MCF 10A (cell line): ENCODE results near the gene ERP44. TPM values are rescaled to one million over a fixed set of nuclear protein-coding genes. Genes with fewer than 3 reads are reported as not detected.

Experiments used
- BruUV-seq: library from RNA; stranded (reverse); fragments of 400-500 nt; replicated peaks from 2 replicates; lab custom pipeline; 2021; lab: Mats Ljungman, UMichigan
- CTCF ChIA-PET: fragments of 300-600 bp; sonication (Branson Sonifier 250); formaldehyde crosslinking; extraction: SDS; loops from one replicate; lab custom pipeline; 2021; ENCODE audit warnings: antibody characterized with exemption, inconsistent platforms; lab: Yijun Ruan, JAX
- POLR2A ChIA-PET: fragments of 300-600, 350-650 bp; sonication (Branson Sonifier 250); formaldehyde crosslinking; extraction: SDS; loops from one replicate; lab custom pipeline; 2020; ENCODE audit warnings: antibody characterized with exemption, inconsistent platforms; lab: Yijun Ruan, JAX
- DNase-seq: peaks from one replicate; pipeline ENCODE4 v3.0.0-alpha.2; 2018; ENCODE audit not compliant: unreplicated experiment
- H3K27ac Mint-ChIP-seq: one replicate; pipeline ENCODE4 v1.8.0; 2022; ENCODE audit warnings: mild to moderate bottlenecking, low read depth, mixed read lengths; ENCODE audit not compliant: unreplicated experiment
- H3K27me3 Mint-ChIP-seq: one replicate; pipeline ENCODE4 v1.8.0; 2022; ENCODE audit warnings: mixed read lengths; ENCODE audit not compliant: insufficient read depth, unreplicated experiment
- H3K36me3 Mint-ChIP-seq: one replicate; pipeline ENCODE4 v1.8.0; 2022; ENCODE audit warnings: mild to moderate bottlenecking, moderate library complexity, mixed read lengths; ENCODE audit not compliant: insufficient read depth, unreplicated experiment
- H3K4me1 Mint-ChIP-seq: one replicate; pipeline ENCODE4 v1.8.0; 2022; ENCODE audit warnings: mixed read lengths; ENCODE audit not compliant: insufficient read depth, unreplicated experiment
- H3K4me3 Mint-ChIP-seq: one replicate; pipeline ENCODE4 v1.8.0; 2022; ENCODE audit warnings: mild to moderate bottlenecking, moderate library complexity, mixed read lengths; ENCODE audit not compliant: unreplicated experiment
- H3K9me3 Mint-ChIP-seq: one replicate; pipeline ENCODE4 v1.8.0; 2022; ENCODE audit warnings: mixed read lengths; ENCODE audit not compliant: unreplicated experiment
- intact Hi-C: fragments of 100-400 bp; cut with micrococcal nuclease; formaldehyde crosslinking; loops from 2 replicates; pipeline ENCODE4 v1.14.1; 2022
- total RNA-seq: library from RNA; stranded (reverse); gene quantifications from 2 replicates; pipeline ENCODE4 v1.2.3, GENCODE V29; 2022
- TF ChIP-seq, protein P1 (sequence below): fragments of 200-600 bp; IDR thresholded peaks from one replicate; pipeline ENCODE4 v1.8.0; 2022; ENCODE audit warnings: antibody characterized with exemption, mild to moderate bottlenecking; ENCODE audit not compliant: unreplicated experiment

ERP44 gene
- total RNA-seq, 1 experiment from 2014 or later: 26.3 TPM

GRCh38 chr9:100020121-100020795, 78.5 kb downstream of the ERP44 start:
- H3K9me3 Mint-ChIP-seq: no peaks in the 10 kb centered on the region
- ChIA-PET CTCF (interaction anchor here (0.6 kb wide), 1 partner anchor 111 kb away, joined by 3 read pairs; no protein-coding TSS in a partner anchor), POLR2A (no interaction called here)
- H3K27me3 Mint-ChIP-seq: no peaks in the 10 kb centered on the region
- H3K27ac Mint-ChIP-seq: no peak overlapping the region
- intact Hi-C loops: loop anchor here (10.0 kb wide), 1 partner anchor 835 kb away; no protein-coding TSS in a partner anchor
- no peaks in the 10 kb centered on the region for H3K4me1 Mint-ChIP-seq
- H3K36me3 Mint-ChIP-seq: peaks cover 27% of the 10 kb centered on the region
- BruUV-seq: no TSS peak
- DNase-seq: no peak
- TF ChIP-seq, protein P1, sequence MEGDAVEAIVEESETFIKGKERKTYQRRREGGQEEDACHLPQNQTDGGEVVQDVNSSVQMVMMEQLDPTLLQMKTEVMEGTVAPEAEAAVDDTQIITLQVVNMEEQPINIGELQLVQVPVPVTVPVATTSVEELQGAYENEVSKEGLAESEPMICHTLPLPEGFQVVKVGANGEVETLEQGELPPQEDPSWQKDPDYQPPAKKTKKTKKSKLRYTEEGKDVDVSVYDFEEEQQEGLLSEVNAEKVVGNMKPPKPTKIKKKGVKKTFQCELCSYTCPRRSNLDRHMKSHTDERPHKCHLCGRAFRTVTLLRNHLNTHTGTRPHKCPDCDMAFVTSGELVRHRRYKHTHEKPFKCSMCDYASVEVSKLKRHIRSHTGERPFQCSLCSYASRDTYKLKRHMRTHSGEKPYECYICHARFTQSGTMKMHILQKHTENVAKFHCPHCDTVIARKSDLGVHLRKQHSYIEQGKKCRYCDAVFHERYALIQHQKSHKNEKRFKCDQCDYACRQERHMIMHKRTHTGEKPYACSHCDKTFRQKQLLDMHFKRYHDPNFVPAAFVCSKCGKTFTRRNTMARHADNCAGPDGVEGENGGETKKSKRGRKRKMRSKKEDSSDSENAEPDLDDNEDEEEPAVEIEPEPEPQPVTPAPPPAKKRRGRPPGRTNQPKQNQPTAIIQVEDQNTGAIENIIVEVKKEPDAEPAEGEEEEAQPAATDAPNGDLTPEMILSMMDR: no peak
- no peak overlapping the region for H3K4me3 Mint-ChIP-seq

GRCh38 chr9:100019541-100019940, 79.3 kb downstream of the ERP44 start:
- H3K36me3 Mint-ChIP-seq: peaks cover 27% of the 10 kb centered on the region
- H3K27me3 Mint-ChIP-seq: no peaks in the 10 kb centered on the region
- POLR2A ChIA-PET: no interaction called here
- DNase-seq: no peak
- H3K4me1 Mint-ChIP-seq: no peaks in the 10 kb centered on the region
- BruUV-seq: no TSS peak
- TF ChIP-seq, protein P1: no peak
- no peak overlapping the region for H3K4me3 Mint-ChIP-seq
- CTCF ChIA-PET: interaction anchor here (0.6 kb wide), 2 partner anchors 110 to 765 kb away, joined by 3 read pairs; no protein-coding TSS in a partner anchor
- no peaks in the 10 kb centered on the region for H3K9me3 Mint-ChIP-seq
- H3K27ac Mint-ChIP-seq: no peak overlapping the region
- intact Hi-C loops: no loop called here

GRCh38 chr9:100014846-100015245, 84.0 kb downstream of the ERP44 start:
- no peak for DNase-seq
- CTCF ChIA-PET: interaction anchor here (1.1 to 2.0 kb wide), 3 partner anchors 8 to 830 kb away, joined by 3 to 11 read pairs (median 5); no protein-coding TSS in a partner anchor
- POLR2A ChIA-PET: no interaction called here
- intact Hi-C loops: loop anchor here (5.0 kb wide), 1 partner anchor 208 kb away; no protein-coding TSS in a partner anchor
- Mint-ChIP-seq H3K27me3 (no peaks in the 10 kb centered on the region), H3K4me3 (no peak overlapping the region), H3K4me1 (no peaks in the 10 kb centered on the region), H3K36me3 (peaks cover 34% of the 10 kb centered on the region), H3K27ac (no peak overlapping the region), H3K9me3 (peaks cover 7% of the 10 kb centered on the region)
- BruUV-seq: no TSS peak
- TF ChIP-seq, protein P1: no peak

DNA sequence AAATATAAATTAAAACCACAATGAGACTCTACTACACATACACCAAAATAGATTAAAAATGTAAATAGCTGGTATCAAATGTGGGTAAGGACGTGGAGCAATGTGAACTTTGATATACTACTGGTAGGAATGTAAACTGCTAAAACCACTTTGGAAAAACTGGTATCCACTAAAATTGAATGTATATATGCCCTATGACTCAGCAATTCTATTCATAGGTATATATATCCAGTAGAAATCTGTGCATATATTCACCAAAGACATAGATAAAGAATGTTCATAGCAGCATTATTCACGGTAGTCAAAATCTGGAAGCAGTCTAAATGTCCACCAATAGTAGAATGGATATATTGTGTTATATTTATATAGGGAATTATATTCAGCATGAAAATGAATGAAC, 85.2 kb downstream of the ERP44 start:
- ChIA-PET POLR2A (no interaction called here), CTCF (interaction anchor here (0.9 to 2.9 kb wide), 6 partner anchors 10 to 829 kb away, joined by 3 to 11 read pairs (median 6); no protein-coding TSS in a partner anchor)
- H3K27me3 Mint-ChIP-seq: no peaks in the 10 kb centered on the region
- peaks cover 7% of the 10 kb centered on the region for H3K9me3 Mint-ChIP-seq
- H3K36me3 Mint-ChIP-seq: peaks cover 31% of the 10 kb centered on the region
- DNase-seq: no peak
- no TSS peak for BruUV-seq
- TF ChIP-seq, protein P1: no peak
- H3K4me1 Mint-ChIP-seq: no peaks in the 10 kb centered on the region
- H3K4me3 Mint-ChIP-seq: no peak overlapping the region
- intact Hi-C loops: loop anchor here (5.0 kb wide), 1 partner anchor 206 kb away; no protein-coding TSS in a partner anchor
- H3K27ac Mint-ChIP-seq: no peak overlapping the region
